OCI-LY7 (cell line): ENCODE measurements around the gene CXCR4. TPM values are rescaled to one million over a fixed set of nuclear protein-coding genes. Genes with fewer than 3 reads are reported as not detected.

ENCODE experiments used
- BruUV-seq: library from RNA; stranded (reverse); fragments of 400-500 nt; replicated peaks from 2 replicates; lab custom pipeline; 2021; lab: Mats Ljungman, UMichigan
- CTCF ChIA-PET: fragments of 300-600 bp; sonication (Branson Sonifier 250); formaldehyde crosslinking; loops from one replicate; lab custom pipeline; 2022; ENCODE audit warnings: antibody characterized with exemption; ENCODE audit not compliant: unreplicated experiment; lab: Charles Lee
- POLR2A ChIA-PET: fragments of 300-600 bp; sonication (Branson Sonifier 250); formaldehyde crosslinking; loops from one replicate; lab custom pipeline; 2022; ENCODE audit warnings: antibody characterized with exemption; lab: Charles Lee
- DNase-seq: peaks from one replicate; pipeline ENCODE4 v3.0.0-alpha.2; 2015; ENCODE audit warnings: low spot score
- H2AFZ ChIP-seq: fragments of 200-600 bp; sonication (generic), shearing (Covaris generic); 2 replicates; pipeline ENCODE4 v1.6.1; 2014; ENCODE audit warnings: mild to moderate bottlenecking, antibody characterized with exemption, low read length, moderate library complexity
- H3K27ac ChIP-seq: fragments of 200-600 bp; sonication (generic); 2 replicates; pipeline ENCODE4 v1.5.1; 2014; ENCODE audit warnings: mixed run types, low read depth, mild to moderate bottlenecking, moderate library complexity, low read length, inconsistent platforms; ENCODE audit not compliant: poor library complexity, severe bottlenecking
- H3K36me3 ChIP-seq: fragments of 200-600 bp; sonication (generic); 2 replicates; pipeline ENCODE4 v1.6.1; 2014; ENCODE audit warnings: mild to moderate bottlenecking, antibody characterized with exemption, low read length, moderate library complexity, mixed read lengths; ENCODE audit not compliant: insufficient read depth
- H3K4me1 ChIP-seq: fragments of 200-600 bp; sonication (generic); 2 replicates; pipeline ENCODE4 v1.5.1; 2014; ENCODE audit warnings: mild to moderate bottlenecking, low read length; ENCODE audit not compliant: insufficient read depth, poor library complexity, severe bottlenecking
- H3K4me2 ChIP-seq: fragments of 200-600 bp; sonication (generic); 2 replicates; pipeline ENCODE4 v1.6.1; 2014; ENCODE audit warnings: mild to moderate bottlenecking, low read length
- H3K4me3 ChIP-seq: fragments of 200-600 bp; sonication (generic); 2 replicates; pipeline ENCODE4 v1.5.1; 2014; ENCODE audit warnings: mild to moderate bottlenecking, low read depth, low read length; ENCODE audit not compliant: poor library complexity, severe bottlenecking
- H3K79me2 ChIP-seq: fragments of 200-600 bp; sonication (generic); 2 replicates; pipeline ENCODE4 v1.6.1; 2016; ENCODE audit warnings: low read depth, mild to moderate bottlenecking, low read length, moderate library complexity, mixed read lengths; ENCODE audit not compliant: insufficient read depth
- H3K9me2 ChIP-seq: fragments of 200-600 bp; sonication (generic); 2 replicates; pipeline ENCODE4 v1.6.1; 2016; ENCODE audit warnings: mild to moderate bottlenecking, low read length, mixed read lengths; ENCODE audit not compliant: insufficient read depth
- H3K9me3 ChIP-seq: fragments of 200-600 bp; sonication (generic); 2 replicates; pipeline ENCODE4 v1.6.1; 2014; ENCODE audit warnings: mild to moderate bottlenecking, mixed run types, low read length, mixed read lengths
- H4K20me1 ChIP-seq: fragments of 200-600 bp; sonication (generic); 2 replicates; pipeline ENCODE4 v1.6.1; 2014; ENCODE audit warnings: mild to moderate bottlenecking, antibody characterized with exemption, low read length, moderate library complexity, mixed read lengths; ENCODE audit not compliant: insufficient read depth
- EZH2phosphoT487 ChIP-seq: fragments of 200-600 bp; sonication (generic); IDR thresholded peaks from 2 replicates; pipeline ENCODE4 v1.6.1; 2018; ENCODE audit warnings: low read depth, borderline replicate concordance, mild to moderate bottlenecking, mixed run types, antibody characterized with exemption, low read length, moderate library complexity, mixed read lengths
- intact Hi-C: fragments of 100-400 bp; cut with micrococcal nuclease; formaldehyde crosslinking; loops from one replicate; pipeline ENCODE4 v1.10.0; 2022; ENCODE audit not compliant: unreplicated experiment
- total RNA-seq, 2 experiments: library from RNA; depleted of rRNA in 1 of 2; stranded (reverse); fragments of >200 nt in 1 of 2; shearing (Covaris generic) in 1 of 2; gene quantifications; 2 replicates each; pipeline ENCODE4 v1.2.3, GENCODE V29; 2014 to 2022
- TF ChIP-seq, protein P1 (sequence below): fragments of 200-600 bp; sonication (generic); conservative IDR thresholded peaks from 2 replicates; pipeline ENCODE4 v1.5.1; 2014; ENCODE audit warnings: mild to moderate bottlenecking, antibody characterized with exemption, low read length, moderate library complexity, mixed read lengths

CXCR4 gene
- total RNA-seq, 2 experiments from 2014 or later = 243 to 432 TPM

DNA sequence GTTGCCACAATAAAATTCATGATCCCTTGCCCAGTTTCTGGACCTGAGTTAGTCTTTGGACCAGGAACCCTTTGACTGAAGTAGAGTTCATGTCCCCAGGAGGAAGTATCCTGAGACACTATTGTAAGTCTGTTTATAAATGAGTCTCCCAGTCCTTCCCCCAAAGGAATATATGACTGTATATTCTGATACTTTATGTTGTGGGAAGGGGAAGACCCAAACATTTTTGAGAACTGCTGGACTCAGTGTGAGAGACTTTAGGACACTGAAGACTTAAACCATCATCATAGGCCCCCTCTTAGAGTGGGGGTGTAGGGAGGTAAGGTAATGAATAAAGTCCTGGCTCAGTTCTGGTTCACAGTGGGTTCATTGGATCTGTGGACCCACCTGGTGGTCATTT, 28.6 kb upstream of the CXCR4 start:
- H3K4me1 ChIP-seq = peaks cover 18% of the 10 kb centered on the region
- H3K4me2 ChIP-seq = no peak overlapping the region
- no peaks in the 10 kb centered on the region for H3K9me2 ChIP-seq
- H3K4me3 ChIP-seq = no peak overlapping the region
- H2AFZ ChIP-seq = no peak overlapping the region
- H3K27ac ChIP-seq = no peak overlapping the region
- intact Hi-C loops = no loop called here
- H4K20me1 ChIP-seq = no peaks in the 10 kb centered on the region
- no peak for DNase-seq
- CTCF ChIA-PET = no interaction called here
- no peaks in the 10 kb centered on the region for H3K79me2 ChIP-seq
- H3K36me3 ChIP-seq = no peaks in the 10 kb centered on the region; the same call in 1 of the 2 replicates
- no peaks in the 10 kb centered on the region for H3K9me3 ChIP-seq
- TF ChIP-seq EZH2phosphoT487 = no peak
- POLR2A ChIA-PET = interaction anchor here (1.8 to 3.1 kb wide), 3 partner anchors 9 to 10 kb away, joined by 6 to 18 read pairs (median 12); no protein-coding TSS in a partner anchor
- BruUV-seq = no TSS peak

DNA sequence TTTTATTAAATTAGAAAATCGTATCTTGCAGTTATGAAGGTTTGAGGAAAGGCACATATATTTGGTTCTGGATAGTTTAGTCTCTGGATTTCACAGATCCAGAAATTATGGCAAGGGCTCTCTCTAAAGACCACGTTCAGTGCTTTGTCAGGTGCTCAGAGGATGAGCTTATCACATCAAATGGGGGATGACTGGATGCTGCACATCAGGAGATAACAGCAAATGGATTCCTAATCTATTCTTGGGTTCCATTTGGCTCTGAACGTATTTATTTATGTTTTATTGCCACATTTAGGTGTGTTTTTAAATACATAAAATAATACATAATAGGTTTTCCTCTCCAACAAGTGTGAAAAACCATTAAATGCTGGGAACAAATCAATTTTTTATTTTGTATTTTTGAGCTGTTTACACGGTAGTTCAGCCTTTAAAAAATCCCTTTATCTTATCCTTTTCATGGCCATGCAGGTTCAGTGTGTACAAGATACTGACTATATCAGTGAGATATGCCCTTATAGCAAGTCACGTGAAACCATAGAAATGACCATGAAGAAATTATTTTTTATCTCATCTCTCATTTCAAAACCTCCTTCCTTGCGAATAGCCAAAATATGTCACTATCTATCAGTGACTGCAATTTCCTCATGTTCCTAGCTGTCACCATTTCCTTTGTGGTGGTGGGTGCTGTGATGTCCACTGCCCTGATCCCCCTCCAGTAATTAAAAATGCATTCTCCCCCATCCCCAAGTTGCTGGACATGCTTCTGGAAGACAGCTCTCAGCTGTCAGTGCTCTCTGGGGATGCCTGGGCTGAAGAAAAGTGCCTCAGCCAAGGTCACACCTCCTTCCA, 25.9 kb upstream of the CXCR4 start:
- Histone ChIP-seq H3K4me2 (no peak overlapping the region), H3K4me1 (peaks cover 38% of the 10 kb centered on the region), H2AFZ (no peak overlapping the region), H3K9me3 (no peaks in the 10 kb centered on the region), H3K4me3 (no peak overlapping the region), H4K20me1 (no peaks in the 10 kb centered on the region), H3K79me2 (no peaks in the 10 kb centered on the region), H3K27ac (no peak overlapping the region), H3K36me3 (no peaks in the 10 kb centered on the region; the same call in 1 of the 2 replicates), H3K9me2 (no peaks in the 10 kb centered on the region)
- no TSS peak for BruUV-seq
- ChIA-PET POLR2A (interaction anchor here (0.7 to 2.4 kb wide), 12 partner anchors 8 to 226 kb away, joined by 3 to 18 read pairs (median 4); no protein-coding TSS in a partner anchor), CTCF (no interaction called here)
- intact Hi-C loops = no loop called here
- no peak for TF ChIP-seq EZH2phosphoT487
- TF ChIP-seq, protein P1, sequence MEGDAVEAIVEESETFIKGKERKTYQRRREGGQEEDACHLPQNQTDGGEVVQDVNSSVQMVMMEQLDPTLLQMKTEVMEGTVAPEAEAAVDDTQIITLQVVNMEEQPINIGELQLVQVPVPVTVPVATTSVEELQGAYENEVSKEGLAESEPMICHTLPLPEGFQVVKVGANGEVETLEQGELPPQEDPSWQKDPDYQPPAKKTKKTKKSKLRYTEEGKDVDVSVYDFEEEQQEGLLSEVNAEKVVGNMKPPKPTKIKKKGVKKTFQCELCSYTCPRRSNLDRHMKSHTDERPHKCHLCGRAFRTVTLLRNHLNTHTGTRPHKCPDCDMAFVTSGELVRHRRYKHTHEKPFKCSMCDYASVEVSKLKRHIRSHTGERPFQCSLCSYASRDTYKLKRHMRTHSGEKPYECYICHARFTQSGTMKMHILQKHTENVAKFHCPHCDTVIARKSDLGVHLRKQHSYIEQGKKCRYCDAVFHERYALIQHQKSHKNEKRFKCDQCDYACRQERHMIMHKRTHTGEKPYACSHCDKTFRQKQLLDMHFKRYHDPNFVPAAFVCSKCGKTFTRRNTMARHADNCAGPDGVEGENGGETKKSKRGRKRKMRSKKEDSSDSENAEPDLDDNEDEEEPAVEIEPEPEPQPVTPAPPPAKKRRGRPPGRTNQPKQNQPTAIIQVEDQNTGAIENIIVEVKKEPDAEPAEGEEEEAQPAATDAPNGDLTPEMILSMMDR = no peak
- no peak for DNase-seq

DNA sequence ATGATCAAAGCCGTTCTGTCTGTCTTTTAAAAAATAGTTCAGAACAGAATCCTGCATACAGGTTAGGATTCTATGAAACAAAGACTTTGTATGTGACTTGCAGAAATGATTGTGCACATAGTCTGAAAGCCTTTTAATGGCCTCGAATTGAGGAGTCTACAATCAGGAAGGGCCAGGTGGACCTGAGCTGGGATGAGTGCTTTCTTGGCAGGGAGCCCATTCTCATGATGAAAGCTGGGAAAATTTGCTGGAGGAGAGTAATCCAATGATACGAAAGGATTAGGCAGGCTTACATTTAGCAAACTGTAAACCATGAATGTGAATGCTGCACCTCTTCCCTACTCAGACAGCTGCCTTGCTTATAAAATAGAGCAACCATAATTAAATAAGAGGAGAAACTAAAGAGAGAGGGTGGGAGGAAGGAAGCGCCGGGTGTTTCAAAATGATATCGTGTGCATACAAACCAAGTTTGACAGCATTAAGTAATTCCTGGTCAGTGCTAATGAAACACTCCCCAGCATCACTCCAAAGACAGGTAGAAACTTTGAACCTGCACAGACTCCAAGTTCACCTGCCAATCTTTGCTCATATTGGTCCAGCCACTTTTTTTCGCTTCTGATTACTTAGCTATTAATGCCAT, 23.7 kb upstream of the CXCR4 start:
- TF ChIP-seq EZH2phosphoT487 = no peak
- TF ChIP-seq, protein P1 = no peak
- BruUV-seq = no TSS peak
- Histone ChIP-seq H3K4me1 (peaks cover 60% of the 10 kb centered on the region), H3K9me2 (no peaks in the 10 kb centered on the region), H2AFZ (peak overlapping the region; percentile 72; the same call in 1 of the 2 replicates), H3K9me3 (no peaks in the 10 kb centered on the region), H3K4me3 (no peak overlapping the region), H3K36me3 (no peaks in the 10 kb centered on the region), H3K27ac (no peak overlapping the region), H3K79me2 (no peaks in the 10 kb centered on the region), H4K20me1 (no peaks in the 10 kb centered on the region), H3K4me2 (peak overlapping the region; percentile 17; the same call in 1 of the 2 replicates)
- POLR2A ChIA-PET = interaction anchor here (0.6 to 2.0 kb wide), 7 partner anchors 8 to 622 kb away, joined by 3 to 11 read pairs (median 3); no protein-coding TSS in a partner anchor
- no peak for DNase-seq
- intact Hi-C loops = no loop called here
- CTCF ChIA-PET = no interaction called here
